Measurements from ENCODE around the gene TNF.
A peak's percentile ranks its signal among the peaks of the same experiment; 100 is the strongest.

TNF gene

GRCh38 chr6:31609519-31610406, 34.4 kb downstream of the TNF start:
- Histone ChIP-seq H3K27me3 (ENCODE audit: control insufficient read depth, low read length) (no peaks in the 10 kb centered on the region), H3K27ac (ENCODE audit: low read depth, low read length) (no peak overlapping the region), H3F3A (ENCODE audit: control insufficient read depth, insufficient read depth) (peaks cover 4% of the 10 kb centered on the region), H3K4me2 (ENCODE audit: low read length) (no peak overlapping the region), H3K79me2 (ENCODE audit: control insufficient read depth, low read length) (no peaks in the 10 kb centered on the region), H3K4me3 (ENCODE audit: low read length) (no peak overlapping the region), H4K20me1 (ENCODE audit: control insufficient read depth, insufficient read depth, low read depth, low read length) (no peaks in the 10 kb centered on the region), H3K4me1 (ENCODE audit: control insufficient read depth, low read length) (peaks cover 9% of the 10 kb centered on the region), H3K9me3 (ENCODE audit: control insufficient read depth, insufficient read depth, low read length) (no peaks in the 10 kb centered on the region), H3K9me2 (replicated peaks; ENCODE audit: control insufficient read depth, low read length) (no peaks in the 10 kb centered on the region), H3K36me3 (ENCODE audit: control insufficient read depth, low read length) (no peaks in the 10 kb centered on the region)
- no peak for TF ChIP-seq CTCF (IDR thresholded peaks at IDR 0.05; ENCODE audit: low read depth, low read length, poor library complexity, severe bottlenecking)
- TF ChIP-seq EZH2phosphoT487 (IDR thresholded peaks at IDR 0.05; ENCODE audit: borderline replicate concordance, low read length) = no peak

GRCh38 chr6:31610968-31611367, 35.6 kb downstream of the TNF start:
- TF ChIP-seq CTCF (IDR thresholded peaks at IDR 0.05; ENCODE audit: low read depth, low read length, poor library complexity, severe bottlenecking) = no peak
- TF ChIP-seq EZH2phosphoT487 (IDR thresholded peaks at IDR 0.05; ENCODE audit: borderline replicate concordance, low read length) = no peak
- H3K79me2 ChIP-seq (ENCODE audit: control insufficient read depth, low read length) = peaks cover 2% of the 10 kb centered on the region
- H3K9me2 ChIP-seq (replicated peaks; ENCODE audit: control insufficient read depth, low read length) = no peaks in the 10 kb centered on the region
- H3K9me3 ChIP-seq (ENCODE audit: control insufficient read depth, insufficient read depth, low read length) = no peaks in the 10 kb centered on the region
- H3K36me3 ChIP-seq (ENCODE audit: control insufficient read depth, low read length) = no peaks in the 10 kb centered on the region
- no peak overlapping the region for H3K4me2 ChIP-seq (ENCODE audit: low read length)
- H3K27ac ChIP-seq (ENCODE audit: low read depth, low read length) = no peak overlapping the region
- no peaks in the 10 kb centered on the region for H3K27me3 ChIP-seq (ENCODE audit: control insufficient read depth, low read length)
- H3K4me3 ChIP-seq (ENCODE audit: low read length) = no peak overlapping the region
- no peaks in the 10 kb centered on the region for H4K20me1 ChIP-seq (ENCODE audit: control insufficient read depth, insufficient read depth, low read depth, low read length)
- H3F3A ChIP-seq (ENCODE audit: control insufficient read depth, insufficient read depth) = peaks cover 10% of the 10 kb centered on the region
- peaks cover 21% of the 10 kb centered on the region for H3K4me1 ChIP-seq (ENCODE audit: control insufficient read depth, low read length)

- no peaks in the 10 kb centered on the region for H3K27me3 ChIP-seq (ENCODE audit: control insufficient read depth, low read length)
- H3K36me3 ChIP-seq (ENCODE audit: control insufficient read depth, low read length) = no peaks in the 10 kb centered on the region
- H3K27ac ChIP-seq (ENCODE audit: low read depth, low read length) = peak overlapping the region; percentile 71
- H3K79me2 ChIP-seq (ENCODE audit: control insufficient read depth, low read length) = peaks cover 9% of the 10 kb centered on the region
- H3K4me2 ChIP-seq (ENCODE audit: low read length) = peak overlapping the region; percentile 93
- peaks cover 34% of the 10 kb centered on the region for H3K4me1 ChIP-seq (ENCODE audit: control insufficient read depth, low read length)
- peaks cover 18% of the 10 kb centered on the region for H3F3A ChIP-seq (ENCODE audit: control insufficient read depth, insufficient read depth)
- no peaks in the 10 kb centered on the region for H4K20me1 ChIP-seq (ENCODE audit: control insufficient read depth, insufficient read depth, low read depth, low read length)
- no peak overlapping the region for H3K4me3 ChIP-seq (ENCODE audit: low read length)
- TF ChIP-seq CTCF (IDR thresholded peaks at IDR 0.05; ENCODE audit: low read depth, low read length, poor library complexity, severe bottlenecking) (no peak), EZH2phosphoT487 (IDR thresholded peaks at IDR 0.05; ENCODE audit: borderline replicate concordance, low read length) (no peak)
- H3K9me2 ChIP-seq (replicated peaks; ENCODE audit: control insufficient read depth, low read length) = no peaks in the 10 kb centered on the region
- no peaks in the 10 kb centered on the region for H3K9me3 ChIP-seq (ENCODE audit: control insufficient read depth, insufficient read depth, low read length)
Observed at GRCh38 chr6:31614075-31614619, 38.8 kb downstream of the TNF start.
